ENCODE data around the gene ADAM12. TPM values are rescaled to one million over a fixed set of nuclear protein-coding genes. Genes with fewer than 3 reads are reported as not detected.

Gene ADAM12
- polyA plus RNA-seq, 1 donor from 2014 or later, result 0.09 TPM

GRCh38 chr10:126124668-126125349 is 263.5 kb downstream of the ADAM12 start:
- no peaks in the 10 kb centered on the region for H3F3A ChIP-seq (ENCODE audit: insufficient read depth, low read length, poor library complexity, severe bottlenecking)
- no peaks in the 10 kb centered on the region for H3K27me3 ChIP-seq (ENCODE audit: insufficient read depth, low read depth, low read length)
- H3K9me3 ChIP-seq (ENCODE audit: low read length), result no peaks in the 10 kb centered on the region
- H4K20me1 ChIP-seq (ENCODE audit: insufficient read depth), result no peaks in the 10 kb centered on the region
- no peak overlapping the region for H3K9ac ChIP-seq (ENCODE audit: low read length)
- no peak overlapping the region for H2AFZ ChIP-seq (ENCODE audit: low read depth, low read length)
- H3K4me2 ChIP-seq (ENCODE audit: low read length), result no peak overlapping the region
- no peaks in the 10 kb centered on the region for H3K79me2 ChIP-seq (replicated peaks; ENCODE audit: insufficient read depth, low read length)
- no peak for TF ChIP-seq RAD21 (conservative IDR thresholded peaks at IDR 0.05)
- TF ChIP-seq TAF1 (IDR thresholded peaks at IDR 0.05; ENCODE audit: low read depth), result no peak
- TF ChIP-seq MXI1 (conservative IDR thresholded peaks at IDR 0.05; ENCODE audit: poor library complexity, severe bottlenecking), result no peak
- TF ChIP-seq SMC3 (conservative IDR thresholded peaks at IDR 0.05; ENCODE audit: poor library complexity), result no peak
- H3K4me3 ChIP-seq (ENCODE audit: low read length), result no peak overlapping the region
- no peaks in the 10 kb centered on the region for H3K9me2 ChIP-seq (ENCODE audit: insufficient read depth, low read length)
- no peaks in the 10 kb centered on the region for H3K36me3 ChIP-seq (ENCODE audit: insufficient read depth, low read length)
- H3K27ac ChIP-seq (ENCODE audit: low read length), result no peak overlapping the region

GRCh38 chr10:126124046-126124445 is 264.2 kb downstream of the ADAM12 start:
- Histone ChIP-seq H3K27ac (ENCODE audit: low read length) (no peak overlapping the region), H3K9ac (ENCODE audit: low read length) (no peak overlapping the region), H4K20me1 (ENCODE audit: insufficient read depth) (no peaks in the 10 kb centered on the region), H2AFZ (ENCODE audit: low read depth, low read length) (no peak overlapping the region), H3K9me3 (ENCODE audit: low read length) (no peaks in the 10 kb centered on the region), H3K36me3 (ENCODE audit: insufficient read depth, low read length) (no peaks in the 10 kb centered on the region), H3K27me3 (ENCODE audit: insufficient read depth, low read depth, low read length) (no peaks in the 10 kb centered on the region), H3F3A (ENCODE audit: insufficient read depth, low read length, poor library complexity, severe bottlenecking) (no peaks in the 10 kb centered on the region), H3K4me3 (ENCODE audit: low read length) (no peak overlapping the region), H3K4me2 (ENCODE audit: low read length) (no peak overlapping the region), H3K79me2 (replicated peaks; ENCODE audit: insufficient read depth, low read length) (no peaks in the 10 kb centered on the region), H3K9me2 (ENCODE audit: insufficient read depth, low read length) (no peaks in the 10 kb centered on the region)
- no peak for TF ChIP-seq CTCF (IDR thresholded peaks at IDR 0.05; ENCODE audit: poor library complexity, severe bottlenecking)
- TF ChIP-seq EP300 (conservative IDR thresholded peaks at IDR 0.05; ENCODE audit: poor library complexity, severe bottlenecking), result no peak
- TF ChIP-seq TAF1 (IDR thresholded peaks at IDR 0.05; ENCODE audit: low read depth), result no peak
- no peak for TF ChIP-seq EZH2 (IDR thresholded peaks at IDR 0.05; ENCODE audit: borderline replicate concordance, insufficient read depth, low read length, poor library complexity, severe bottlenecking)
- TF ChIP-seq MXI1 (conservative IDR thresholded peaks at IDR 0.05; ENCODE audit: poor library complexity, severe bottlenecking), result no peak
- no peak for TF ChIP-seq SMC3 (conservative IDR thresholded peaks at IDR 0.05; ENCODE audit: poor library complexity)
- no peak for TF ChIP-seq RAD21 (conservative IDR thresholded peaks at IDR 0.05)
- TF ChIP-seq POLR2AphosphoS5 (IDR thresholded peaks at IDR 0.05), result no peak
- TF ChIP-seq REST (IDR thresholded peaks at IDR 0.05; ENCODE audit: borderline replicate concordance), result no peak
